HUES64 (cell line): ENCODE data around the gene RPAP3.

Source experiments
- H3K27ac ChIP-seq: 2 replicates; pipeline ENCODE4 v1.7.0; 2013; ENCODE audit warnings: low read depth, low read length, inconsistent platforms
- H3K27me3 ChIP-seq: 2 replicates; pipeline ENCODE4 v1.6.1; 2013; ENCODE audit warnings: mild to moderate bottlenecking, low read length; ENCODE audit not compliant: insufficient read depth
- H3K36me3 ChIP-seq: 2 replicates; pipeline ENCODE4 v1.6.1; 2013; ENCODE audit warnings: mild to moderate bottlenecking, low read length; ENCODE audit not compliant: insufficient read depth
- H3K4me1 ChIP-seq: 2 replicates; pipeline ENCODE4 v1.6.1; 2013; ENCODE audit warnings: mild to moderate bottlenecking, low read length, moderate library complexity; ENCODE audit not compliant: insufficient read depth
- H3K4me3 ChIP-seq: 2 replicates; pipeline ENCODE4 v1.5.1; 2013; ENCODE audit warnings: mild to moderate bottlenecking, low read length, moderate library complexity
- H3K9ac ChIP-seq: 2 replicates; pipeline ENCODE4 v1.6.1; 2013; ENCODE audit warnings: mild to moderate bottlenecking, low read depth, low read length
- H3K9me3 ChIP-seq: 2 replicates; pipeline ENCODE4 v1.6.1; 2013; ENCODE audit warnings: low read depth, low read length; ENCODE audit not compliant: insufficient read depth
- WGBS: fragments of 150-250, 120-280 bp; methylation state at CpG from one replicate; pipeline ENCODE4 v1.1.7; 2013; ENCODE audit warnings: missing lambda C conversion rate; 5-methylcytosine and 5-hydroxymethylcytosine counted together

RPAP3 gene

DNA sequence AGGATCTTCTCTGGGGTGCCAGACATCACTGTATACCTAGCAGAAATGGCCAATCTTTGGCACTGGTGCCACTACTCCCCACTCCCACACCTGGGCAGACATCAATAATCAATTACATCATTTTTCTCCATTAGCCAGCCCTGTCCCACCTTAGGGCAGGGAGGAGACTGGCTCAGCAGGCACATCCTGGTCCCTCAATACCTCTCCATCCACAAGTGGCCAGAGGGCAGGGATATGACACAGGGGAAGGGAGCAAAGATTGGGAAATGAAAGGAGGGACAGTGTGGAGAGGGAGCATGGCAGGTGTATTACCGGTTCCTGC is 42.6 kb upstream of the RPAP3 start:
- Histone ChIP-seq H3K9ac (no peak overlapping the region), H3K9me3 (no peaks in the 10 kb centered on the region), H3K4me1 (peaks cover 7% of the 10 kb centered on the region), H3K4me3 (no peak overlapping the region), H3K27ac (no peak overlapping the region), H3K27me3 (no peaks in the 10 kb centered on the region), H3K36me3 (no peaks in the 10 kb centered on the region)
- 100% methylated on average over 1 of the region's 1 CpG for WGBS

GRCh38 chr12:47747596-47748506 is 42.0 kb upstream of the RPAP3 start:
- Histone ChIP-seq H3K27me3 (no peaks in the 10 kb centered on the region), H3K4me3 (no peak overlapping the region), H3K4me1 (peaks cover under 1% of the 10 kb centered on the region; the same call in 1 of the 2 replicates), H3K9ac (no peak overlapping the region), H3K9me3 (no peaks in the 10 kb centered on the region), H3K27ac (no peak overlapping the region), H3K36me3 (no peaks in the 10 kb centered on the region)
- 93% methylated on average over 14 of the region's 14 CpGs for WGBS

DNA sequence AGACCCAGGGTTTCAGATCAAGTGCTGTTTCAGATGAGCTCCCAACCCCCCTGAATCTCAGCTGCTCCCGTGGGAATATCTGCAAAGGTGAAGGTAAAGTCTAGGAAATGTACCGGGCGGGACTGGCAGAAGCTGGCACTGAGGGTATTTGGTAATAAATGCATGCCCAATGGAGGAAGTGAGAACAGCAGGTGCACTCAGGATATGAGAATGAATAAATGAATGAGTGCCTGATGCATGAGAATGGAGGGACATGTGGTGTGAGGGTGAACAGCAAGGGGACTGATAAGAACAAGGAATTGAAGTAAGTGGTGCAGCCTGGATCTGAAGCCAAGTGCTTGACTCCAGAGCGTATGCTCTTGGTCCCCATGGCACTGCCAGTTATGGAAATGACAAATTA is 41.3 kb upstream of the RPAP3 start:
- WGBS, result 88% methylated on average over 4 of the region's 4 CpGs
- Histone ChIP-seq H3K36me3 (no peaks in the 10 kb centered on the region), H3K27me3 (no peaks in the 10 kb centered on the region), H3K9ac (no peak overlapping the region), H3K9me3 (no peaks in the 10 kb centered on the region), H3K4me1 (no peaks in the 10 kb centered on the region), H3K27ac (no peak overlapping the region), H3K4me3 (no peak overlapping the region)

DNA sequence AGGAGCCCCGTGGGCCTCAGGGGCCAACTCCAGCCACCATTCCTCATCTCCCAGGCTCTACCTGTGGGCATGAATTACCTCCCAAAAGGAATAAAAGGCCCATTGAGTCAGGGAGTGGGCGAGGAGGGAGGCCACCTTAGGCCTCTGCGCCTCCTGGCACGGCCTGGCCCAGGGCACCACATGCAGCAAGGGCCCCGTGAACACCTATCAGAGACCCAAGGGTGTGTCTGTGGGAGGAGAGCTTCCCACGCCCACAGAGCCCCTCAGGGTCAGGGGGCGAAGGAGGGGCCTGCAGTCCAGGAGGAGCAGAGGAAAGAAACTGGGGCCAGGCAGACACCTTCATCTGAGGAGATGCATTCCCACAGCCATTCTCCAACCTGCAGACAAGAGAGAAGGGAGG is 40.7 kb upstream of the RPAP3 start:
- WGBS, result 89% methylated on average over 7 of the region's 7 CpGs
- no peak overlapping the region for H3K27ac ChIP-seq
- H3K9me3 ChIP-seq, result no peaks in the 10 kb centered on the region
- no peaks in the 10 kb centered on the region for H3K27me3 ChIP-seq
- H3K4me1 ChIP-seq, result no peaks in the 10 kb centered on the region
- H3K36me3 ChIP-seq, result no peaks in the 10 kb centered on the region
- H3K9ac ChIP-seq, result no peak overlapping the region
- H3K4me3 ChIP-seq, result no peak overlapping the region

DNA sequence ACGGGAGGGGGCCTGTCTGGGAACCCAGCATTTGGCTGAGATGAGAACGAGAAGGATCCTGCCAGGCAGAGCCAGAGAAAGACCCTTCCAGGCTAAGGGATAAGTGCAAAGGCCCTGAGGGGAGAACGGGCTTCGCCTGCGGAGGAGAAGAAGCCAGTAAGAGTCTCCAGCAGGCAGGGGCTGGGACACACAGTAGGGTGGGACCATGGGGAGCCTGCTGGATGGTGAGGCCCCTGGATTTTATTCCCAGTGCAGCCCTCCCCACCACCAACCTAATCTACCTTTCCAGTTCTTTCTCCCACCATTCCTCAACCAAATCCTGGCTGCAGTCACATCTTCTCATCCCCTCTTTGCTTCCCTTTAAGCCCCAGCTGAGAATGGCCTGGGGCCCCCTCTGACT is 40.2 kb upstream of the RPAP3 start:
- Histone ChIP-seq H3K9ac (no peak overlapping the region), H3K4me3 (no peak overlapping the region), H3K27ac (no peak overlapping the region), H3K36me3 (no peaks in the 10 kb centered on the region), H3K27me3 (no peaks in the 10 kb centered on the region), H3K9me3 (no peaks in the 10 kb centered on the region), H3K4me1 (no peaks in the 10 kb centered on the region)
- WGBS, result 87% methylated on average over 5 of the region's 5 CpGs

DNA sequence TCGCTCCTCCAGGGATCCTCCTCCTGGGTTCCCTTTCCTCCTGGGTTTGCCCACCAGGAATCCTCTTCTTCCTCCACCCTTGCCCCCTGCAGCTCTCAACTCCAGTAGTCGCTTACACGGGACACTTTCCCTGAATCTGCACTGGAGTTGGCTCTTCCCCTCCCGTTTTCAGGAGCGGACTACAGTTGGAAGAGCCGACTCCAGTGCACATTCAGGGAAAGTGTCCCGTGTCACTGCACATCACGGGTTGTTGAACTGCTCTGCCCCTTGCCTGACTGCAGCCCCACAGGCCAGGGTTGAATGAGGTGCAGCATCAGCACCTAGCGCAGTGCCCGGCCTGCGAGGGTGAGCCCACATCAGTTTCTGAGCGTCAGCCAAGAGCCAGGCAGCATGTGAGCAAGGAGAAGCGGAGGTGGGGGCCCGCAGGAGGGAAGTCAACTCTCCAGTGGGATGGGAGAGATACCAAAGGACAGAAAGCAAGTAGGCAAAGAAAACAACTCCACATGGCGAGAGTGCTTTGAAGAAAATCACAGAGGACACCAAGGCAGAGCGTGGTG is 39.7 kb upstream of the RPAP3 start:
- H3K4me3 ChIP-seq, result no peak overlapping the region
- 92% methylated on average over 16 of the region's 16 CpGs for WGBS
- H3K9ac ChIP-seq, result no peak overlapping the region
- H3K27me3 ChIP-seq, result no peaks in the 10 kb centered on the region
- H3K9me3 ChIP-seq, result no peaks in the 10 kb centered on the region
- H3K4me1 ChIP-seq, result no peaks in the 10 kb centered on the region
- no peak overlapping the region for H3K27ac ChIP-seq
- H3K36me3 ChIP-seq, result no peaks in the 10 kb centered on the region

- H3K36me3 ChIP-seq, result no peaks in the 10 kb centered on the region
- H3K27ac ChIP-seq, result no peak overlapping the region
- no peaks in the 10 kb centered on the region for H3K27me3 ChIP-seq
- no peak overlapping the region for H3K4me3 ChIP-seq
- WGBS, result 83% methylated on average over 8 of the region's 8 CpGs
- no peaks in the 10 kb centered on the region for H3K9me3 ChIP-seq
- H3K4me1 ChIP-seq, result no peaks in the 10 kb centered on the region
- H3K9ac ChIP-seq, result no peak overlapping the region
Observed at GRCh38 chr12:47744778-47745436, 39.1 kb upstream of the RPAP3 start.

DNA sequence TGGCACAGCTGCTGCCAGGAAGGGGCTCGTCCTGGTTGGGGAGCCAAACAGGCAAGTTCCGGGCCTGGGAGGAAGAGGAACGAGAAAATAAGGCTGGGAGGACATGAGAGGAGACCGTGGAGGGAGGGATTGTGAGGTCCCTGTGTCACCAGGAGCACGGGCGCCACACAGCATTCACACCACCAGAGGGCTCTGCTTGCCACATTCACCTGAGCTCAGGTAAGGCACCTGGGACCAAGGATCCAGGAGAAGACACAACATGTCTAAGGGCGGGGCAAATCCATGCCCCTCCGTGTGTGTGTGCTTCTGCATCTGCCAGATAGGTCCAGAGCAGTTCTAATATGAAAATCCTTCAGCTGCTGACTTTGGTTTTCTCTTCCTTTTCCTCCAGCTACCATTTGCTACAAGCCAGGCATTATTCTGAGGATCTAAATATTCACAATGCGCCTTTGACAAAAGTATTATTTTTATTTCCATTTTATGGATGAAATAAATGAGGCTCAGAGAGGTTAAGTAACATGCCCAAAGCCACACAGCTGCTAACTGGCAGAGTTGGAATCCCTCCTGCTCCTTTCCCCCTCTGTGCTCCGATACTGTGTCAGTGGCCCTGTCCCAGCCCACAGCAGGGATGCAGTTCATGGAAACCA is 38.3 kb upstream of the RPAP3 start:
- Histone ChIP-seq H3K4me3 (no peak overlapping the region), H3K4me1 (no peaks in the 10 kb centered on the region)
- WGBS, result 37% methylated on average over 9 of the region's 10 CpGs

GRCh38 chr12:47743311-47743860 is 37.6 kb upstream of the RPAP3 start:
- Histone ChIP-seq H3K36me3 (no peaks in the 10 kb centered on the region), H3K4me1 (no peaks in the 10 kb centered on the region), H3K9ac (no peak overlapping the region), H3K9me3 (no peaks in the 10 kb centered on the region), H3K27ac (no peak overlapping the region), H3K27me3 (no peaks in the 10 kb centered on the region), H3K4me3 (no peak overlapping the region)
- WGBS, result 89% methylated on average over 9 of the region's 9 CpGs

More for the DNA sequence above, 38.3 kb upstream of the RPAP3 start:
- H3K27ac ChIP-seq, result no peak overlapping the region
- H3K27me3 ChIP-seq, result no peaks in the 10 kb centered on the region
- no peaks in the 10 kb centered on the region for H3K36me3 ChIP-seq
- H3K9ac ChIP-seq, result no peak overlapping the region
- H3K9me3 ChIP-seq, result no peaks in the 10 kb centered on the region

GRCh38 chr12:47742253-47742825 is 36.5 kb upstream of the RPAP3 start:
- 76% methylated on average over 7 of the region's 7 CpGs for WGBS
- H3K27me3 ChIP-seq, result no peaks in the 10 kb centered on the region
- no peaks in the 10 kb centered on the region for H3K9me3 ChIP-seq
- no peaks in the 10 kb centered on the region for H3K36me3 ChIP-seq
- no peak overlapping the region for H3K9ac ChIP-seq
- H3K27ac ChIP-seq, result no peak overlapping the region
- no peak overlapping the region for H3K4me3 ChIP-seq
- H3K4me1 ChIP-seq, result no peaks in the 10 kb centered on the region
